Caco-2 (cell line): Measurements from ENCODE around the gene CASZ1. TPM values are rescaled to one million over a fixed set of nuclear protein-coding genes. Genes with fewer than 3 reads are reported as not detected.

Experiments used
- BruUV-seq: library from RNA; stranded (reverse); fragments of 400-500 nt; replicated peaks from 2 replicates; lab custom pipeline; 2021; lab: Mats Ljungman, UMichigan
- CTCF ChIA-PET: fragments of 300-600 bp; sonication (Branson Sonifier 250); formaldehyde crosslinking; loops from one replicate; lab custom pipeline; 2022; ENCODE audit warnings: antibody characterized with exemption; lab: Charles Lee
- POLR2A ChIA-PET: fragments of 300-600 bp; sonication (Branson Sonifier 250); formaldehyde crosslinking; loops from one replicate; lab custom pipeline; 2022; ENCODE audit warnings: antibody characterized with exemption; lab: Charles Lee
- DNase-seq, 2 experiments: peaks; one replicate each; pipeline versions ENCODE4 v3.0.0 to v3.0.0-alpha.2; 2020 to 2022
- H3K27me3 ChIP-seq: replicated peaks from 2 replicates; pipeline ENCODE4 v1.6.0; 2011; ENCODE audit warnings: low read length; ENCODE audit not compliant: control insufficient read depth, insufficient read depth
- H3K36me3 ChIP-seq: 2 replicates; pipeline ENCODE4 v1.5.1; 2011; ENCODE audit warnings: low read length; ENCODE audit not compliant: control insufficient read depth, insufficient read depth
- H3K4me1 ChIP-seq: fragments of 250-450 bp; sonication (Bioruptor Pico); 2 replicates; pipeline ENCODE4 v1.5.1; 2020; ENCODE audit warnings: mild to moderate bottlenecking
- H3K4me3 ChIP-seq: 2 replicates; pipeline ENCODE4 v1.5.1; 2011; ENCODE audit warnings: low read depth, mild to moderate bottlenecking, control low read depth, low read length
- H3K9me3 ChIP-seq: fragments of 250-450 bp; sonication (Bioruptor Pico); 2 replicates; pipeline ENCODE4 v1.5.1; 2020; ENCODE audit warnings: mild to moderate bottlenecking, moderate library complexity
- H3K27ac Mint-ChIP-seq: one replicate; pipeline ENCODE4 v1.8.0; 2022; ENCODE audit warnings: mixed read lengths; ENCODE audit not compliant: unreplicated experiment
- H3K27me3 Mint-ChIP-seq: one replicate; pipeline ENCODE4 v1.8.0; 2022; ENCODE audit warnings: mixed read lengths; ENCODE audit not compliant: insufficient read depth, unreplicated experiment
- H3K36me3 Mint-ChIP-seq: one replicate; pipeline ENCODE4 v1.8.0; 2022; ENCODE audit warnings: mild to moderate bottlenecking, mixed read lengths; ENCODE audit not compliant: insufficient read depth, unreplicated experiment
- H3K4me1 Mint-ChIP-seq: one replicate; pipeline ENCODE4 v1.8.0; 2022; ENCODE audit warnings: low read depth, mixed read lengths; ENCODE audit not compliant: unreplicated experiment
- H3K4me3 Mint-ChIP-seq: one replicate; pipeline ENCODE4 v1.8.0; 2022; ENCODE audit warnings: mild to moderate bottlenecking, moderate library complexity, mixed read lengths; ENCODE audit not compliant: unreplicated experiment
- H3K9me3 Mint-ChIP-seq: one replicate; pipeline ENCODE4 v1.8.0; 2022; ENCODE audit warnings: mixed read lengths; ENCODE audit not compliant: unreplicated experiment
- intact Hi-C: fragments of 100-400 bp; cut with micrococcal nuclease; formaldehyde crosslinking; loops from one replicate; pipeline ENCODE4 v1.10.0; 2022; ENCODE audit not compliant: unreplicated experiment
- total RNA-seq: library from RNA; stranded (reverse); gene quantifications from 2 replicates; pipeline ENCODE4 v1.2.3, GENCODE V29; 2022
- TF ChIP-seq, protein P1 (sequence below), 2 experiments: fragments of 200-600 bp in 1 of 2; IDR thresholded peaks; 1 replicate in 1 of 2; 2 replicates in 1 of 2; pipeline versions ENCODE4 v1.5.1 to v1.8.0; 2011 to 2022; ENCODE audit warnings: antibody characterized with exemption in 1 of 2, control low read depth in 1 of 2, inconsistent platforms in 1 of 2, low read depth in 1 of 2, low read length in 1 of 2, mild to moderate bottlenecking in 1 of 2, moderate library complexity in 1 of 2; ENCODE audit not compliant: insufficient read depth in 1 of 2, severe bottlenecking in 1 of 2, unreplicated experiment in 1 of 2

Gene CASZ1
- total RNA-seq, 1 experiment from 2014 or later: 10.9 TPM

DNA sequence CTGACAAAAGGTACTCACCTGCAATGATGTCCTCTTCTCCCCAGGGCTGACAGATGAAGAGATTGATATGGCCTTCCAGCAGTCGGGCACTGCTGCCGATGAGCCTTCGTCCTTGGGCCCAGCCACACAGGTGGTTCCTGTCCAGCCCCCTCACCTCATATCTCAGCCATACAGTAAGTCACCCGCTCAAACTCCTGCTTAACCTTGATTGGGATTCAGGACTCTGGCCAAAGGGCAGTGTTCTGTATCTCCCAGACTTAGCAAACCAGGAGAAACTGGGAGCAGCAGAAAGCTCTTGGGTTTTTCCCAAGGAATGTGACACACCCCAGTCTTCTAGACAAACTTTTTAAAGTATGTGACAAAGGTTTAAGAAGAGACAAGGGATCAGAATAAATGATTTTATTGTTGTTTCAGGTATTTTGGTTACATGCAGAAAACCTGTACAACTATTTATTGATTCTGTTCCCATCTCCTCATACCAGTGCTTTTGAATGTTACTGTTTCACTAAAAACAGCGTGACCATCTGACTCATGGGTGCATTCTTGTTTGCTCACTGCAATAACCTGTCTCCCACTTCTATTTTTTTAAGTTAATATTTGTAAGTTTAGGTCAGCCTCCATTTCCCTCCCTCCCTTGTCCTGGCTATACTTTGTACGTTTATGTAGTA is 197.1 kb downstream of the CASZ1 start:
- peak; percentile 77 to 86 for DNase-seq
- Histone ChIP-seq H3K4me1 (peaks cover 63% of the 10 kb centered on the region), H3K27me3 (no peaks in the 10 kb centered on the region), H3K4me3 (peak overlapping the region; percentile 47), H3K9me3 (no peaks in the 10 kb centered on the region), H3K36me3 (no peaks in the 10 kb centered on the region)
- no peaks in the 10 kb centered on the region for H3K4me1 Mint-ChIP-seq
- H3K36me3 Mint-ChIP-seq: no peaks in the 10 kb centered on the region
- intact Hi-C loops: loop anchor here (1.0 to 5.0 kb wide), 3 partner anchors 21 to 92 kb away; no protein-coding TSS in a partner anchor
- H3K9me3 Mint-ChIP-seq: no peaks in the 10 kb centered on the region
- H3K4me3 Mint-ChIP-seq: peak overlapping the region; percentile 86
- ChIA-PET POLR2A (no interaction called here), CTCF (interaction anchor here (0.6 kb wide), 1 partner anchor 76 kb away, joined by 4 read pairs; no protein-coding TSS in a partner anchor)
- BruUV-seq: no TSS peak
- H3K27ac Mint-ChIP-seq: peak overlapping the region; percentile 96
- TF ChIP-seq, protein P1, sequence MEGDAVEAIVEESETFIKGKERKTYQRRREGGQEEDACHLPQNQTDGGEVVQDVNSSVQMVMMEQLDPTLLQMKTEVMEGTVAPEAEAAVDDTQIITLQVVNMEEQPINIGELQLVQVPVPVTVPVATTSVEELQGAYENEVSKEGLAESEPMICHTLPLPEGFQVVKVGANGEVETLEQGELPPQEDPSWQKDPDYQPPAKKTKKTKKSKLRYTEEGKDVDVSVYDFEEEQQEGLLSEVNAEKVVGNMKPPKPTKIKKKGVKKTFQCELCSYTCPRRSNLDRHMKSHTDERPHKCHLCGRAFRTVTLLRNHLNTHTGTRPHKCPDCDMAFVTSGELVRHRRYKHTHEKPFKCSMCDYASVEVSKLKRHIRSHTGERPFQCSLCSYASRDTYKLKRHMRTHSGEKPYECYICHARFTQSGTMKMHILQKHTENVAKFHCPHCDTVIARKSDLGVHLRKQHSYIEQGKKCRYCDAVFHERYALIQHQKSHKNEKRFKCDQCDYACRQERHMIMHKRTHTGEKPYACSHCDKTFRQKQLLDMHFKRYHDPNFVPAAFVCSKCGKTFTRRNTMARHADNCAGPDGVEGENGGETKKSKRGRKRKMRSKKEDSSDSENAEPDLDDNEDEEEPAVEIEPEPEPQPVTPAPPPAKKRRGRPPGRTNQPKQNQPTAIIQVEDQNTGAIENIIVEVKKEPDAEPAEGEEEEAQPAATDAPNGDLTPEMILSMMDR (IDR thresholded peaks at IDR 0.05; ENCODE audit: insufficient read depth in 1 of 2, low read depth in 1 of 2, low read length in 1 of 2, severe bottlenecking in 1 of 2, unreplicated experiment in 1 of 2): no peak
- H3K27me3 Mint-ChIP-seq: no peaks in the 10 kb centered on the region

DNA sequence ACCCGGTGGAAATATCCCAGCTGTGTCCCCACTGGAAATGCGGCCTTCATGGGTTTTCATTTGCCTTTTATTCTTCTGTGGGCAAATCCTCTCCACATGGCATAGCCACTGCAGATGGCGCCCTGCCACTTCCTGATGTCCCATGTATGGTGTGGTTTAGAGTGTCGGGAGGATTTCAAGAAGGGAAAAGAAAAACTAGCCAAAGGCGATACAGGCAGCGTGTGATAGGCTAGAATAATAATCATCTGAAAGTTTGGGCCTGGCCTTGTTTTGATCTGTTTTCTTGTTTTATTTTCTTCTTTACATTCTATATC is 198.1 kb downstream of the CASZ1 start:
- TF ChIP-seq, protein P1 (IDR thresholded peaks at IDR 0.05; ENCODE audit: insufficient read depth in 1 of 2, low read depth in 1 of 2, low read length in 1 of 2, severe bottlenecking in 1 of 2, unreplicated experiment in 1 of 2): no peak
- Histone ChIP-seq H3K27me3 (no peaks in the 10 kb centered on the region), H3K4me1 (peaks cover 63% of the 10 kb centered on the region), H3K36me3 (no peaks in the 10 kb centered on the region), H3K9me3 (no peaks in the 10 kb centered on the region), H3K4me3 (peak overlapping the region; percentile 47)
- Mint-ChIP-seq H3K27me3 (no peaks in the 10 kb centered on the region), H3K27ac (peak overlapping the region; percentile 96), H3K36me3 (no peaks in the 10 kb centered on the region), H3K9me3 (no peaks in the 10 kb centered on the region), H3K4me1 (no peaks in the 10 kb centered on the region), H3K4me3 (peak overlapping the region; percentile 86)
- intact Hi-C loops: loop anchor here (2.0 to 5.0 kb wide), 2 partner anchors 20 to 91 kb away; no protein-coding TSS in a partner anchor
- BruUV-seq: no TSS peak
- CTCF ChIA-PET: interaction anchor here (0.6 kb wide), 2 partner anchors 22 to 275 kb away, joined by 3 read pairs; no protein-coding TSS in a partner anchor
- peak in 1 of 2 experiments; percentile 22 for DNase-seq
- POLR2A ChIA-PET: interaction anchor here (1.1 kb wide), 1 partner anchor 90 kb away, joined by 3 read pairs; no protein-coding TSS in a partner anchor

DNA sequence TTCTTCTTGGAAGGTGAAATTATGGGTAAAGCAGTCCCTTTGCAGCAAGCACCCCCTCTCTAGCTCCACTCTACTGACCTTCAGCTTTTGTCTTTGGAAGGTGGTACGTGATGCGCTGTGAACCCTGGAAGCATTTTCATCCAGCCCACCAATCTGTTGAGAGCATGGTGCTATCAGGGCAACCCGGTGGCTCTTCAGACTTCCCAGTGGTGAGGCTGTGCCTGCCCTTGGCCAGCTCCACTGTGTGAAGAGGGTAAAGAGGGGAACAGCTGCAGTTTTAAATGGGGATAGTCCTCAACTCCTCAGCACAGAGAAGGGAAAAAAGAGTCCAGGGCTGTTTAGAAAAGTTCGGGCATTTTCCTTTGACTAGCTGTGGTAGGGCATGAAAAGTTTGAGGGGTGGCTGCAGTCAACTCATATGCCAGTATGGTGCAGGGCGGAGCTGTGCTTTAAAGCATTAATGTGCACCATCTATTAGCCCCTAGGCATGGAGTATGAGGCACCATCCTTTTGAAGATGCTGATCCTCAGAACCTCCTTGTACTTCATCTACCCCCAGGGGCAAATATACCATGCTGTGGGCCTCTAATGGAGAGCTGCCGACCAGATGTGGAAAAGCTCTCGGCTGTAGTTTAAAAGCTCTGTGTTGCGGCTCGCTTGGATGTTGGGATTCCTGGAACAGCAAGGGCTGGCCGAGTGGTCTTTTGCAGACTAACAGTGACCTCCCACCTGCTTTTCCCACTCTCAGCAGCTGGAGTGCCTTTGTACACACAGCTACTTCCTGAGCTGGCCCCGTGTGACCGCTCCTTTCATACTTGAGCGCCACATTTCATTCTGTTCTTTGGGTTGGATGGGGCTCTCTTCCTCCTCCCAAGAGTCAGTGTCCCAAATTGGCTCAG is 198.7 kb downstream of the CASZ1 start:
- Mint-ChIP-seq H3K9me3 (no peaks in the 10 kb centered on the region), H3K4me3 (peak overlapping the region; percentile 86), H3K27me3 (no peaks in the 10 kb centered on the region), H3K27ac (peak overlapping the region; percentile 96), H3K36me3 (no peaks in the 10 kb centered on the region), H3K4me1 (no peaks in the 10 kb centered on the region)
- peaks cover 58% of the 10 kb centered on the region for H3K4me1 ChIP-seq
- H3K27me3 ChIP-seq: no peaks in the 10 kb centered on the region
- H3K36me3 ChIP-seq: no peaks in the 10 kb centered on the region
- TF ChIP-seq, protein P1 (IDR thresholded peaks at IDR 0.05; ENCODE audit: insufficient read depth in 1 of 2, low read depth in 1 of 2, low read length in 1 of 2, severe bottlenecking in 1 of 2, unreplicated experiment in 1 of 2): no peak
- H3K4me3 ChIP-seq: peak overlapping the region; percentile 15
- CTCF ChIA-PET: interaction anchor here (0.6 kb wide), 2 partner anchors 22 to 275 kb away, joined by 3 read pairs; no protein-coding TSS in a partner anchor
- no peaks in the 10 kb centered on the region for H3K9me3 ChIP-seq
- intact Hi-C loops: loop anchor here (2.0 to 5.0 kb wide), 2 partner anchors 19 to 90 kb away; no protein-coding TSS in a partner anchor
- no peak for DNase-seq
- no TSS peak for BruUV-seq
- POLR2A ChIA-PET: interaction anchor here (1.1 kb wide), 1 partner anchor 89 kb away, joined by 3 read pairs; no protein-coding TSS in a partner anchor
